Measurements from ENCODE around the gene KCTD17.

DNA sequence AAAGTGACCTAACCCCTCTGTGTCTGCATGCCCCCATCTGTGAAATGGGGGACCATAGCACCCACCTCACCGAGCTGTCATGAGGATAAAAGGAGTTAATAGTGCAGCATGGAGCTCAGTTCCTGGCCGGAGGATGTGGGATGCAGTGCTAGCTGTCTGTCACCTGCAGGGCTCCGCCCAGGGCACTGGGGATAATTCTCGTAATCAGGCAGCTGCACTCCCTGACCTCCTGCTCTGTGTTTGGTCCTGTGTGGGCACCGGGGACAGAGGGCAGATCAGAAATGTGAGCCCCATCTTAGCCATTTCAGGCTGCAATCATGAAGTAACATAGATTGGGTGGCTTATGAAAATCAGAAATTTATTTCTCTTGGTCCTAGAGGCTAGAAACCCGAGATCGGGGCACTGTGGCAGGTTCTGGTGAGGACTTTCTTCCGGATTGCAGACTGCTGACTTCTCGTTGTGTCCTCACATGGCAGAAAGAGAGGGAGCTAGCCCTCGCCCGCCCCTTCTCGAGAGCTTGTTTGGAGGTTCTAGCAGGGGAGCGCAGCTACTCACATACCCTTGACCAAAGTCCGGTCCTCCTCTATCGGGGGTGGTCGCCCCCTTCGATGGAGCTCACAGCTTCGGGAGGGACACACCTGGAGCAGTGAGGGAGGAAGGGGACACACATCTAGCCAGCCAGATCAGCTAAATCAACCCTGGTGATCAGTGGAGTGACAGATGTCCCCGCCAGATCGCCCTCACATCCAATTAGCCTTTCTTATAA is 3.2 kb downstream of the KCTD17 start:
- TF ChIP-seq, protein P1, sequence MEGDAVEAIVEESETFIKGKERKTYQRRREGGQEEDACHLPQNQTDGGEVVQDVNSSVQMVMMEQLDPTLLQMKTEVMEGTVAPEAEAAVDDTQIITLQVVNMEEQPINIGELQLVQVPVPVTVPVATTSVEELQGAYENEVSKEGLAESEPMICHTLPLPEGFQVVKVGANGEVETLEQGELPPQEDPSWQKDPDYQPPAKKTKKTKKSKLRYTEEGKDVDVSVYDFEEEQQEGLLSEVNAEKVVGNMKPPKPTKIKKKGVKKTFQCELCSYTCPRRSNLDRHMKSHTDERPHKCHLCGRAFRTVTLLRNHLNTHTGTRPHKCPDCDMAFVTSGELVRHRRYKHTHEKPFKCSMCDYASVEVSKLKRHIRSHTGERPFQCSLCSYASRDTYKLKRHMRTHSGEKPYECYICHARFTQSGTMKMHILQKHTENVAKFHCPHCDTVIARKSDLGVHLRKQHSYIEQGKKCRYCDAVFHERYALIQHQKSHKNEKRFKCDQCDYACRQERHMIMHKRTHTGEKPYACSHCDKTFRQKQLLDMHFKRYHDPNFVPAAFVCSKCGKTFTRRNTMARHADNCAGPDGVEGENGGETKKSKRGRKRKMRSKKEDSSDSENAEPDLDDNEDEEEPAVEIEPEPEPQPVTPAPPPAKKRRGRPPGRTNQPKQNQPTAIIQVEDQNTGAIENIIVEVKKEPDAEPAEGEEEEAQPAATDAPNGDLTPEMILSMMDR (IDR thresholded peaks at IDR 0.05), result no peak
- TF ChIP-seq CREM (CRISPR knock-in tag; IDR thresholded peaks at IDR 0.05) (no peak), CREB1 (CRISPR knock-in tag; IDR thresholded peaks at IDR 0.05) (no peak), TP53 (CRISPR knock-in tag; IDR thresholded peaks at IDR 0.05) (no peak), FOXP1 (CRISPR knock-in tag; IDR thresholded peaks at IDR 0.05; ENCODE audit: borderline replicate concordance) (no peak), TEAD4 (CRISPR knock-in tag; IDR thresholded peaks at IDR 0.05) (no peak), HMGA2 (CRISPR knock-in tag; IDR thresholded peaks at IDR 0.05) (no peak), NR3C1 (CRISPR knock-in tag; conservative IDR thresholded peaks at IDR 0.05; ENCODE audit: low read depth) (no peak), SP1 (CRISPR knock-in tag; conservative IDR thresholded peaks at IDR 0.05) (no peak)
- TF ChIP-seq, protein P2, sequence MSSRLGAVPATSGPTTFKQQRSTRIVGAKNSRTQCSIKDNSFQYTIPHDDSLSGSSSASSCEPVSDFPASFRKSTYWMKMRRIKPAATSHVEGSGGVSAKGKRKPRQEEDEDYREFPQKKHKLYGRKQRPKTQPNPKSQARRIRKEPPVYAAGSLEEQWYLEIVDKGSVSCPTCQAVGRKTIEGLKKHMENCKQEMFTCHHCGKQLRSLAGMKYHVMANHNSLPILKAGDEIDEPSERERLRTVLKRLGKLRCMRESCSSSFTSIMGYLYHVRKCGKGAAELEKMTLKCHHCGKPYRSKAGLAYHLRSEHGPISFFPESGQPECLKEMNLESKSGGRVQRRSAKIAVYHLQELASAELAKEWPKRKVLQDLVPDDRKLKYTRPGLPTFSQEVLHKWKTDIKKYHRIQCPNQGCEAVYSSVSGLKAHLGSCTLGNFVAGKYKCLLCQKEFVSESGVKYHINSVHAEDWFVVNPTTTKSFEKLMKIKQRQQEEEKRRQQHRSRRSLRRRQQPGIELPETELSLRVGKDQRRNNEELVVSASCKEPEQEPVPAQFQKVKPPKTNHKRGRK (CRISPR knock-in tag; IDR thresholded peaks at IDR 0.05; ENCODE audit: borderline replicate concordance), result no peak
- TF ChIP-seq, protein P3, sequence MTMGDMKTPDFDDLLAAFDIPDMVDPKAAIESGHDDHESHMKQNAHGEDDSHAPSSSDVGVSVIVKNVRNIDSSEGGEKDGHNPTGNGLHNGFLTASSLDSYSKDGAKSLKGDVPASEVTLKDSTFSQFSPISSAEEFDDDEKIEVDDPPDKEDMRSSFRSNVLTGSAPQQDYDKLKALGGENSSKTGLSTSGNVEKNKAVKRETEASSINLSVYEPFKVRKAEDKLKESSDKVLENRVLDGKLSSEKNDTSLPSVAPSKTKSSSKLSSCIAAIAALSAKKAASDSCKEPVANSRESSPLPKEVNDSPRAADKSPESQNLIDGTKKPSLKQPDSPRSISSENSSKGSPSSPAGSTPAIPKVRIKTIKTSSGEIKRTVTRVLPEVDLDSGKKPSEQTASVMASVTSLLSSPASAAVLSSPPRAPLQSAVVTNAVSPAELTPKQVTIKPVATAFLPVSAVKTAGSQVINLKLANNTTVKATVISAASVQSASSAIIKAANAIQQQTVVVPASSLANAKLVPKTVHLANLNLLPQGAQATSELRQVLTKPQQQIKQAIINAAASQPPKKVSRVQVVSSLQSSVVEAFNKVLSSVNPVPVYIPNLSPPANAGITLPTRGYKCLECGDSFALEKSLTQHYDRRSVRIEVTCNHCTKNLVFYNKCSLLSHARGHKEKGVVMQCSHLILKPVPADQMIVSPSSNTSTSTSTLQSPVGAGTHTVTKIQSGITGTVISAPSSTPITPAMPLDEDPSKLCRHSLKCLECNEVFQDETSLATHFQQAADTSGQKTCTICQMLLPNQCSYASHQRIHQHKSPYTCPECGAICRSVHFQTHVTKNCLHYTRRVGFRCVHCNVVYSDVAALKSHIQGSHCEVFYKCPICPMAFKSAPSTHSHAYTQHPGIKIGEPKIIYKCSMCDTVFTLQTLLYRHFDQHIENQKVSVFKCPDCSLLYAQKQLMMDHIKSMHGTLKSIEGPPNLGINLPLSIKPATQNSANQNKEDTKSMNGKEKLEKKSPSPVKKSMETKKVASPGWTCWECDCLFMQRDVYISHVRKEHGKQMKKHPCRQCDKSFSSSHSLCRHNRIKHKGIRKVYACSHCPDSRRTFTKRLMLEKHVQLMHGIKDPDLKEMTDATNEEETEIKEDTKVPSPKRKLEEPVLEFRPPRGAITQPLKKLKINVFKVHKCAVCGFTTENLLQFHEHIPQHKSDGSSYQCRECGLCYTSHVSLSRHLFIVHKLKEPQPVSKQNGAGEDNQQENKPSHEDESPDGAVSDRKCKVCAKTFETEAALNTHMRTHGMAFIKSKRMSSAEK (CRISPR knock-in tag; IDR thresholded peaks at IDR 0.05; ENCODE audit: borderline replicate concordance), result no peak
- TF ChIP-seq, protein P4, sequence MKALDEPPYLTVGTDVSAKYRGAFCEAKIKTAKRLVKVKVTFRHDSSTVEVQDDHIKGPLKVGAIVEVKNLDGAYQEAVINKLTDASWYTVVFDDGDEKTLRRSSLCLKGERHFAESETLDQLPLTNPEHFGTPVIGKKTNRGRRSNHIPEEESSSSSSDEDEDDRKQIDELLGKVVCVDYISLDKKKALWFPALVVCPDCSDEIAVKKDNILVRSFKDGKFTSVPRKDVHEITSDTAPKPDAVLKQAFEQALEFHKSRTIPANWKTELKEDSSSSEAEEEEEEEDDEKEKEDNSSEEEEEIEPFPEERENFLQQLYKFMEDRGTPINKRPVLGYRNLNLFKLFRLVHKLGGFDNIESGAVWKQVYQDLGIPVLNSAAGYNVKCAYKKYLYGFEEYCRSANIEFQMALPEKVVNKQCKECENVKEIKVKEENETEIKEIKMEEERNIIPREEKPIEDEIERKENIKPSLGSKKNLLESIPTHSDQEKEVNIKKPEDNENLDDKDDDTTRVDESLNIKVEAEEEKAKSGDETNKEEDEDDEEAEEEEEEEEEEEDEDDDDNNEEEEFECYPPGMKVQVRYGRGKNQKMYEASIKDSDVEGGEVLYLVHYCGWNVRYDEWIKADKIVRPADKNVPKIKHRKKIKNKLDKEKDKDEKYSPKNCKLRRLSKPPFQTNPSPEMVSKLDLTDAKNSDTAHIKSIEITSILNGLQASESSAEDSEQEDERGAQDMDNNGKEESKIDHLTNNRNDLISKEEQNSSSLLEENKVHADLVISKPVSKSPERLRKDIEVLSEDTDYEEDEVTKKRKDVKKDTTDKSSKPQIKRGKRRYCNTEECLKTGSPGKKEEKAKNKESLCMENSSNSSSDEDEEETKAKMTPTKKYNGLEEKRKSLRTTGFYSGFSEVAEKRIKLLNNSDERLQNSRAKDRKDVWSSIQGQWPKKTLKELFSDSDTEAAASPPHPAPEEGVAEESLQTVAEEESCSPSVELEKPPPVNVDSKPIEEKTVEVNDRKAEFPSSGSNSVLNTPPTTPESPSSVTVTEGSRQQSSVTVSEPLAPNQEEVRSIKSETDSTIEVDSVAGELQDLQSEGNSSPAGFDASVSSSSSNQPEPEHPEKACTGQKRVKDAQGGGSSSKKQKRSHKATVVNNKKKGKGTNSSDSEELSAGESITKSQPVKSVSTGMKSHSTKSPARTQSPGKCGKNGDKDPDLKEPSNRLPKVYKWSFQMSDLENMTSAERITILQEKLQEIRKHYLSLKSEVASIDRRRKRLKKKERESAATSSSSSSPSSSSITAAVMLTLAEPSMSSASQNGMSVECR (CRISPR knock-in tag; IDR thresholded peaks at IDR 0.05; ENCODE audit: borderline replicate concordance), result no peak
- TF ChIP-seq, protein P5, sequence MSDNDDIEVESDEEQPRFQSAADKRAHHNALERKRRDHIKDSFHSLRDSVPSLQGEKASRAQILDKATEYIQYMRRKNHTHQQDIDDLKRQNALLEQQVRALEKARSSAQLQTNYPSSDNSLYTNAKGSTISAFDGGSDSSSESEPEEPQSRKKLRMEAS (CRISPR knock-in tag; IDR thresholded peaks at IDR 0.05), result no peak

All from WTC11 (cell line).